ENCODE measurements around the gene GRPEL1. TPM values are rescaled to one million over a fixed set of nuclear protein-coding genes. Genes with fewer than 3 reads are reported as not detected.

The GRPEL1 gene
- total and polyA plus RNA-seq, 2 of the 8 experiments (the other 6 are each of a cell fraction or from before 2014, with no cell fraction given) = 13.5 to 39.9 TPM

GRCh38 chr4:7055990-7056325, 11.9 kb downstream of the GRPEL1 start:
- no peak overlapping the region for H3K18ac ChIP-seq (ENCODE audit: extremely low read depth, low read length)
- no peaks in the 10 kb centered on the region for H3K79me2 ChIP-seq (ENCODE audit: control insufficient read depth in 1 of 2, insufficient read depth in 2 of 2, low read length in 2 of 2)
- 93% methylated on average over 10 of the region's 10 CpGs; no CpG with 5 or more reads in 1 of the 2 experiments for WGBS, 2 experiments (ENCODE audit: extremely low coverage in 1 of 2, insufficient coverage in 1 of 2, insufficient read length in 1 of 2, insufficient replicate concordance in 2 of 2, low coverage in 1 of 2, low lambda C conversion rate in 2 of 2, missing lambda C conversion rate in 1 of 2)
- no peak overlapping the region for H2BK12ac ChIP-seq (ENCODE audit: low read depth, low read length)
- no peak for FAIRE-seq
- ChIA-PET POLR2A (ENCODE audit: partially characterized antibody) (interaction anchor here (1.1 to 6.6 kb wide), 4 partner anchors 10 to 20 kb away, joined by 3 to 36 read pairs (median 11); partner anchors contain the start of genes GRPEL1 and TADA2B), CTCF (ENCODE audit: partially characterized antibody) (interaction anchor here (0.6 to 2.4 kb wide), 8 partner anchors 10 to 409 kb away, joined by 3 to 13 read pairs (median 4); partner anchors contain the start of gene TADA2B)
- no peak overlapping the region for H3K4me3 ChIP-seq (ENCODE audit: extremely low read depth in 1 of 4, insufficient read depth in 2 of 4, low read depth in 3 of 4, low read length in 4 of 4)
- no peak overlapping the region for H3K56ac ChIP-seq (replicated peaks; ENCODE audit: insufficient read length, low read depth, low read length)
- H2BK5ac ChIP-seq (ENCODE audit: low read depth, low read length) = no peak overlapping the region
- H3K4me2 ChIP-seq (ENCODE audit: insufficient read depth in 1 of 2, low read depth in 2 of 2, low read length in 2 of 2) = no peak overlapping the region
- H3K27ac ChIP-seq (ENCODE audit: low read depth, low read length) = no peak overlapping the region
- H3K27me3 ChIP-seq (replicated peaks in 1 of 4; ENCODE audit: control insufficient read depth in 3 of 4, extremely low read depth in 1 of 4, insufficient read depth in 3 of 4, low read length in 3 of 4) = no peaks in the 10 kb centered on the region
- H3K14ac ChIP-seq (ENCODE audit: insufficient read length) = no peak overlapping the region
- H3K36me3 ChIP-seq (ENCODE audit: control insufficient read depth in 2 of 4, insufficient read depth in 4 of 4, low read length in 3 of 4) = peaks cover 8 to 22% (median 16%) of the 10 kb centered on the region in 4 experiments
- no peak overlapping the region for H3K23ac ChIP-seq (ENCODE audit: insufficient read length)
- DNase-seq (ENCODE audit: low read depth in 1 of 2, low spot score in 2 of 2) = no peak
- H3K23me2 ChIP-seq (ENCODE audit: low read depth, low read length) = no peaks in the 10 kb centered on the region
- no peak overlapping the region for H4K5ac ChIP-seq (ENCODE audit: insufficient read length, low read depth, low read length)
- no peak overlapping the region for H4K91ac ChIP-seq (replicated peaks; ENCODE audit: insufficient read length, low read length)
- H3K79me1 ChIP-seq (ENCODE audit: low read depth, low read length) = peaks cover 7% of the 10 kb centered on the region
- no peaks in the 10 kb centered on the region; a peak in 1 of 7 replicates for H3K4me1 ChIP-seq (replicated peaks in 1 of 4; ENCODE audit: control insufficient read depth in 3 of 4, insufficient read depth in 4 of 4, low read length in 3 of 4)
- no peak overlapping the region; the same call in 1 of the 2 replicates for H4K8ac ChIP-seq (ENCODE audit: extremely low read depth, insufficient read depth, low read length)
- H3K4ac ChIP-seq (replicated peaks; ENCODE audit: insufficient read length, low read depth, low read length) = no peak overlapping the region
- H3K9ac ChIP-seq (replicated peaks in 1 of 4; ENCODE audit: extremely low read depth in 1 of 4, low read depth in 3 of 4, low read length in 3 of 4) = no peak overlapping the region
- no peaks in the 10 kb centered on the region for H3K9me3 ChIP-seq (ENCODE audit: insufficient read depth in 2 of 2, low read depth in 1 of 2, low read length in 1 of 2)
- H2BK120ac ChIP-seq (replicated peaks; ENCODE audit: low read depth, low read length) = no peak overlapping the region
- H2BK20ac ChIP-seq (ENCODE audit: low read length) = no peak overlapping the region
- no peak for TF ChIP-seq POU5F1 (IDR thresholded peaks at IDR 0.05; ENCODE audit: low read depth, low read length)
- H2BK15ac ChIP-seq (ENCODE audit: low read length) = no peak overlapping the region
- H2AFZ ChIP-seq (ENCODE audit: low read length) = no peak overlapping the region
- peaks cover 3 to 20% of the 10 kb centered on the region in 2 experiments for H4K20me1 ChIP-seq (replicated peaks in 1 of 2; ENCODE audit: control insufficient read depth in 1 of 2, insufficient read depth in 2 of 2, low read length in 2 of 2)
- no peak overlapping the region for H2AK5ac ChIP-seq (ENCODE audit: low read depth, low read length)
